Body of pancreas (tissue), 4 donors: ENCODE data around the gene ARHGEF19.

Experiments
- CTCF ChIP-seq, 7 experiments: fragments of 450-650 bp in 4 of 7; fragments of 200-600 bp in 3 of 7; sonication (generic) in 3 of 7; IDR thresholded peaks; one replicate each; pipeline ENCODE4 v1.5.1; 2016 to 2019; ENCODE audit warnings: antibody characterized with exemption in 7 of 7
- POLR2A ChIP-seq, 3 donors: fragments of 450-650 bp; IDR thresholded peaks; one replicate each; pipeline ENCODE4 v1.6.1; 2016; ENCODE audit warnings: antibody characterized with exemption in 3 of 3, mild to moderate bottlenecking in 2 of 3

GRCh38 chr1:16153999-16154673, 58.3 kb downstream of the ARHGEF19 start:
- TF ChIP-seq POLR2A (IDR thresholded peaks at IDR 0.05) (no peak), CTCF (IDR thresholded peaks at IDR 0.05) (no peak)
